ENCODE data around the gene CNNM3. TPM values are rescaled to one million over a fixed set of nuclear protein-coding genes. Genes with fewer than 3 reads are reported as not detected.

Gene CNNM3
- total RNA-seq, 1 donor from 2014 or later, result 29.0 TPM

GRCh38 chr2:96842600-96842999 lies 26.5 kb downstream of the CNNM3 start:
- no peak for DNase-seq
- Histone ChIP-seq H3K4me3 (no peak overlapping the region), H3K27me3 (ENCODE audit: low read depth) (no peaks in the 10 kb centered on the region), H3K27ac (no peak overlapping the region), H3K9me3 (no peaks in the 10 kb centered on the region), H3K4me1 (no peaks in the 10 kb centered on the region), H3K36me3 (peaks cover 25% of the 10 kb centered on the region)
- ATAC-seq, result no peak
- no peak for TF ChIP-seq CTCF (IDR thresholded peaks at IDR 0.05)
- intact Hi-C loops (cut with DNase I), result no loop called here

GRCh38 chr2:96843538-96844268 lies 27.6 kb downstream of the CNNM3 start, which contains the start of gene ANKRD23:
TSS of gene ANKRD23 (minus strand) at chr2:96844021. CDS start at chr2:96843992, 29 bp downstream.
- no peaks in the 10 kb centered on the region for H3K9me3 ChIP-seq
- H3K4me1 ChIP-seq, result no peaks in the 10 kb centered on the region
- no peak within 1 kb of the TSS for H3K4me3 ChIP-seq
- DNase-seq (no peak), ATAC-seq (no peak)
- no peak for TF ChIP-seq CTCF (IDR thresholded peaks at IDR 0.05)
- no peak within 1 kb of the TSS for H3K27ac ChIP-seq
- peaks cover 30% of the 10 kb centered on the region for H3K36me3 ChIP-seq
- H3K27me3 ChIP-seq (ENCODE audit: low read depth), result no peaks in the 10 kb centered on the region
- intact Hi-C loops (cut with DNase I), result no loop called here

GRCh38 chr2:96844405-96844808 lies 28.3 kb downstream of the CNNM3 start:
- ATAC-seq (no peak), DNase-seq (no peak)
- Histone ChIP-seq H3K4me3 (no peak overlapping the region), H3K27ac (no peak overlapping the region), H3K4me1 (no peaks in the 10 kb centered on the region), H3K9me3 (no peaks in the 10 kb centered on the region), H3K36me3 (peaks cover 37% of the 10 kb centered on the region), H3K27me3 (ENCODE audit: low read depth) (no peaks in the 10 kb centered on the region)
- intact Hi-C loops (cut with DNase I), result no loop called here
- no peak for TF ChIP-seq CTCF (IDR thresholded peaks at IDR 0.05)

GRCh38 chr2:96846825-96847224 lies 30.8 kb downstream of the CNNM3 start:
- no peaks in the 10 kb centered on the region for H3K9me3 ChIP-seq
- H3K4me1 ChIP-seq, result no peaks in the 10 kb centered on the region
- intact Hi-C loops (cut with DNase I), result no loop called here
- no peak overlapping the region for H3K27ac ChIP-seq
- DNase-seq, result no peak
- H3K27me3 ChIP-seq (ENCODE audit: low read depth), result no peaks in the 10 kb centered on the region
- ATAC-seq, result no peak
- no peak overlapping the region for H3K4me3 ChIP-seq
- TF ChIP-seq CTCF (IDR thresholded peaks at IDR 0.05), result no peak
- H3K36me3 ChIP-seq, result peaks cover 55% of the 10 kb centered on the region

- ATAC-seq, result no peak
- Histone ChIP-seq H3K4me3 (no peak overlapping the region), H3K27ac (no peak overlapping the region), H3K36me3 (peaks cover 61% of the 10 kb centered on the region), H3K27me3 (ENCODE audit: low read depth) (no peaks in the 10 kb centered on the region), H3K9me3 (no peaks in the 10 kb centered on the region), H3K4me1 (no peaks in the 10 kb centered on the region)
- TF ChIP-seq CTCF (IDR thresholded peaks at IDR 0.05), result no peak
- intact Hi-C loops (cut with DNase I), result no loop called here
- DNase-seq, result no peak
Measured at GRCh38 chr2:96847586-96847985, 31.5 kb downstream of the CNNM3 start.

Measured in lower lobe of right lung (tissue), 2 donors.